Spinal cord (tissue), 10 donors: ENCODE measurements around the gene NF1. TPM values are rescaled to one million over a fixed set of nuclear protein-coding genes. Genes with fewer than 3 reads are reported as not detected.

Experiments
- DNase-seq, 6 donors: peaks; one replicate each; pipeline versions ENCODE4 v3.0.0 to v3.0.0-alpha.2; 2013 to 2015; ENCODE audit warnings: low spot score in 6 of 6, low read depth in 4 of 6
- H3K27ac ChIP-seq: one replicate; pipeline ENCODE4 v1.5.1; 2013; ENCODE audit warnings: low read depth, low read length, control low read depth
- H3K27me3 ChIP-seq: one replicate; pipeline ENCODE4 v1.6.1; 2013; ENCODE audit warnings: low read length; ENCODE audit not compliant: control insufficient read depth, insufficient read depth
- H3K36me3 ChIP-seq: one replicate; pipeline ENCODE4 v1.6.1; 2013; ENCODE audit warnings: low read length; ENCODE audit not compliant: control insufficient read depth, insufficient read depth
- H3K4me1 ChIP-seq: one replicate; pipeline ENCODE4 v1.6.1; 2013; ENCODE audit warnings: low read length; ENCODE audit not compliant: control insufficient read depth, insufficient read depth
- H3K4me3 ChIP-seq: one replicate; pipeline ENCODE4 v1.5.1; 2013; ENCODE audit warnings: low read depth, low read length, control low read depth
- H3K9me3 ChIP-seq: one replicate; pipeline ENCODE4 v1.6.1; 2013; ENCODE audit warnings: low read length; ENCODE audit not compliant: control insufficient read depth, insufficient read depth
- WGBS: methylation state at CpG from one replicate; pipeline ENCODE4 v1.1.5; 2013; ENCODE audit warnings: missing lambda C conversion rate; ENCODE audit not compliant: insufficient coverage; 5-methylcytosine and 5-hydroxymethylcytosine counted together
- polyA plus RNA-seq, 2 donors: library from polyadenylated mRNA; unstranded; fragments of 120-200 nt; gene quantifications; one replicate each; pipeline ENCODE4 v1.2.1, GENCODE V29; 2013; ENCODE audit not compliant: insufficient read length in 2 of 2
- total RNA-seq, 2 donors: library from RNA; depleted of rRNA in 1 of 2; stranded (reverse); fragments of 120-200 nt in 1 of 2; fragments of >200 nt in 1 of 2; gene quantifications; one replicate each; pipeline versions ENCODE4 v1.2.3 to v1.2.4, GENCODE V29; 2013 to 2014
- donor health status: healthy.

The NF1 gene
- total and polyA plus RNA-seq, 4 donors = 41.1 to 140 (median 54.9) TPM

- 78% methylated on average over 11 of the region's 13 CpGs for WGBS
- peaks cover 16% of the 10 kb centered on the region for H3K36me3 ChIP-seq
- H3K27me3 ChIP-seq = no peaks in the 10 kb centered on the region
- H3K4me3 ChIP-seq = no peak overlapping the region
- peaks cover 39% of the 10 kb centered on the region for H3K4me1 ChIP-seq
- H3K27ac ChIP-seq = no peak overlapping the region
- DNase-seq = no peak
- no peaks in the 10 kb centered on the region for H3K9me3 ChIP-seq
Measured at GRCh38 chr17:31411707-31412285, 317.0 kb downstream of the NF1 start.

GRCh38 chr17:31412511-31412910, 317.7 kb downstream of the NF1 start:
- Histone ChIP-seq H3K27me3 (no peaks in the 10 kb centered on the region), H3K27ac (no peak overlapping the region), H3K9me3 (no peaks in the 10 kb centered on the region), H3K4me3 (no peak overlapping the region), H3K36me3 (peaks cover 16% of the 10 kb centered on the region), H3K4me1 (peaks cover 46% of the 10 kb centered on the region)
- no peak for DNase-seq
- 86% methylated on average over 6 of the region's 6 CpGs for WGBS

- Histone ChIP-seq H3K9me3 (no peaks in the 10 kb centered on the region), H3K4me1 (peaks cover 46% of the 10 kb centered on the region), H3K27me3 (no peaks in the 10 kb centered on the region), H3K36me3 (peaks cover 16% of the 10 kb centered on the region), H3K4me3 (no peak overlapping the region), H3K27ac (no peak overlapping the region)
- no peak for DNase-seq
- WGBS = 60% methylated on average over 11 of the region's 15 CpGs
Measured at GRCh38 chr17:31413081-31413799, 318.5 kb downstream of the NF1 start.

GRCh38 chr17:31413874-31414549, 319.2 kb downstream of the NF1 start:
- no peaks in the 10 kb centered on the region for H3K9me3 ChIP-seq
- H3K4me1 ChIP-seq = peaks cover 43% of the 10 kb centered on the region
- peak in 2 of 6 donors; percentile 4 to 28 for DNase-seq
- WGBS = 35% methylated on average over 11 of the region's 12 CpGs
- no peak overlapping the region for H3K4me3 ChIP-seq
- no peak overlapping the region for H3K27ac ChIP-seq
- no peaks in the 10 kb centered on the region for H3K27me3 ChIP-seq
- H3K36me3 ChIP-seq = peaks cover 16% of the 10 kb centered on the region

GRCh38 chr17:31414550-31414918, 319.8 kb downstream of the NF1 start:
- H3K4me3 ChIP-seq = no peak overlapping the region
- no peak overlapping the region for H3K27ac ChIP-seq
- DNase-seq = no peak
- no peaks in the 10 kb centered on the region for H3K27me3 ChIP-seq
- no peaks in the 10 kb centered on the region for H3K9me3 ChIP-seq
- WGBS = 43% methylated on average over 4 of the region's 6 CpGs
- peaks cover 43% of the 10 kb centered on the region for H3K4me1 ChIP-seq
- H3K36me3 ChIP-seq = peaks cover 16% of the 10 kb centered on the region

- no peak for DNase-seq
- 77% methylated on average over 3 of the region's 7 CpGs for WGBS
- no peaks in the 10 kb centered on the region for H3K9me3 ChIP-seq
- no peak overlapping the region for H3K27ac ChIP-seq
- H3K27me3 ChIP-seq = no peaks in the 10 kb centered on the region
- no peak overlapping the region for H3K4me3 ChIP-seq
- peaks cover 43% of the 10 kb centered on the region for H3K4me1 ChIP-seq
- H3K36me3 ChIP-seq = peaks cover 16% of the 10 kb centered on the region
Measured at GRCh38 chr17:31415004-31415454, 320.3 kb downstream of the NF1 start.

GRCh38 chr17:31415640-31416502, 321.1 kb downstream of the NF1 start:
- peaks cover 10% of the 10 kb centered on the region for H3K36me3 ChIP-seq
- H3K4me1 ChIP-seq = peaks cover 43% of the 10 kb centered on the region
- H3K27me3 ChIP-seq = no peaks in the 10 kb centered on the region
- no peak overlapping the region for H3K27ac ChIP-seq
- H3K9me3 ChIP-seq = no peaks in the 10 kb centered on the region
- H3K4me3 ChIP-seq = no peak overlapping the region
- DNase-seq = no peak
- WGBS = 81% methylated on average over 21 of the region's 22 CpGs

- peak in 1 of 6 donors; percentile 55 for DNase-seq
- WGBS = 26% methylated on average over 9 of the region's 10 CpGs
- Histone ChIP-seq H3K27ac (no peak overlapping the region), H3K36me3 (peaks cover 10% of the 10 kb centered on the region), H3K4me1 (peaks cover 43% of the 10 kb centered on the region), H3K9me3 (no peaks in the 10 kb centered on the region), H3K27me3 (no peaks in the 10 kb centered on the region), H3K4me3 (no peak overlapping the region)
Measured at GRCh38 chr17:31416503-31416923, 321.7 kb downstream of the NF1 start.

GRCh38 chr17:31417051-31417792, 322.4 kb downstream of the NF1 start:
- Histone ChIP-seq H3K27me3 (no peaks in the 10 kb centered on the region), H3K9me3 (no peaks in the 10 kb centered on the region), H3K27ac (no peak overlapping the region), H3K4me3 (no peak overlapping the region), H3K4me1 (peaks cover 43% of the 10 kb centered on the region), H3K36me3 (peaks cover 6% of the 10 kb centered on the region)
- no peak for DNase-seq
- WGBS = 82% methylated on average over 10 of the region's 10 CpGs
